Tibial nerve (tissue), 4 donors: ENCODE results near the gene TEX36.

Source experiments
- CTCF ChIP-seq, 5 experiments: fragments of 200-600 bp in 3 of 5; fragments of 450-650 bp in 2 of 5; sonication (generic) in 3 of 5; IDR thresholded peaks; one replicate each; pipeline ENCODE4 v1.5.1; 2016 to 2019; ENCODE audit warnings: antibody characterized with exemption in 5 of 5, mild to moderate bottlenecking in 3 of 5, moderate library complexity in 2 of 5
- EP300 ChIP-seq, 2 donors: sonication (generic); formaldehyde crosslinking; IDR thresholded peaks; one replicate each; pipeline ENCODE4 v1.6.1; 2017; ENCODE audit warnings: antibody characterized with exemption in 2 of 2, mild to moderate bottlenecking in 1 of 2
- POLR2A ChIP-seq, 2 donors: fragments of 450-650 bp; IDR thresholded peaks; one replicate each; pipeline ENCODE4 v1.6.1; 2017; ENCODE audit warnings: antibody characterized with exemption in 2 of 2, mild to moderate bottlenecking in 2 of 2, moderate library complexity in 2 of 2

DNA sequence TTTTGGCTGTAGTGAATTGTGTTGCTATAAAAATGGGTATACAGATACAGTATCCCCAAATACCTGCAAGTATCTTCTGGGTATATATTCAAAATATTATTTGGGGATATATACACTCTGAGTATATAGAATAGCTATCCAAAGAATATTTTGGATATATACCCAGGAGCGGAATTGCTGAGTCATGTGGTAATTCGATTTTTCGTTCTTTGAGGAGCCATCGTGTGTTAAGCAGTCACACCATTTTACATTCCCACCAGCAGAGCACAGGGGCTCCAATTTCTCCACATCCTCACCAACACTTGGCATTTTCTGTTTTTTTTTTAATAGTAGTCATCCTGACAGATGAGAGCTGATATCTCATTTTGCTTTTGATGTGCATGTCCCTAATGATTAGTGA lies 61.9 kb downstream of the TEX36 start:
- TF ChIP-seq POLR2A (IDR thresholded peaks at IDR 0.05) (no peak), CTCF (IDR thresholded peaks at IDR 0.05) (no peak), EP300 (IDR thresholded peaks at IDR 0.05) (no peak)
